HEK293T (cell line): Measurements from ENCODE around the gene HDAC3.

Source experiments
- CTCF ChIA-PET: fragments of 350-600 bp; formaldehyde crosslinking; extraction: SDS; loops from one replicate; lab custom pipeline; 2021; ENCODE audit warnings: antibody characterized with exemption, inconsistent platforms; lab: Yijun Ruan, JAX
- POLR2A ChIA-PET: fragments of 350-600 bp; formaldehyde crosslinking; extraction: SDS; loops from one replicate; lab custom pipeline; 2020; ENCODE audit warnings: antibody characterized with exemption, inconsistent platforms; lab: Yijun Ruan, JAX
- DNase-seq: peaks from one replicate; pipeline ENCODE4 v3.0.0; 2012; ENCODE audit warnings: mixed read lengths; ENCODE audit errors: extremely low spot score
- ARNT ChIP-seq: fragments of 450-650 bp; IDR thresholded peaks from 2 replicates; pipeline ENCODE4 v1.6.1; 2017; ENCODE audit warnings: mild to moderate bottlenecking
- BHLHE40 ChIP-seq: fragments of 450-650 bp; IDR thresholded peaks from 2 replicates; pipeline ENCODE4 v1.6.1; 2016; ENCODE audit warnings: mild to moderate bottlenecking, moderate library complexity, borderline replicate concordance
- CTBP1 ChIP-seq: fragments of 450-650 bp; IDR thresholded peaks from 2 replicates; pipeline ENCODE4 v1.6.1; 2016; ENCODE audit warnings: borderline replicate concordance
- ELF4 ChIP-seq: fragments of 450-650 bp; IDR thresholded peaks from 2 replicates; pipeline ENCODE4 v1.6.1; 2017; ENCODE audit warnings: antibody characterized with exemption
- FOXA1 ChIP-seq: fragments of 450-650 bp; IDR thresholded peaks from 2 replicates; pipeline ENCODE4 v1.6.1; 2016; ENCODE audit warnings: mild to moderate bottlenecking
- FOXK2 ChIP-seq: fragments of 450-650 bp; IDR thresholded peaks from 2 replicates; pipeline ENCODE4 v1.6.1; 2016; ENCODE audit warnings: mild to moderate bottlenecking
- FOXM1 ChIP-seq: fragments of 450-650 bp; IDR thresholded peaks from 2 replicates; pipeline ENCODE4 v1.6.1; 2017; ENCODE audit warnings: mild to moderate bottlenecking, borderline replicate concordance
- HDGF ChIP-seq: fragments of 450-650 bp; IDR thresholded peaks from 2 replicates; pipeline ENCODE4 v1.6.1; 2017; ENCODE audit warnings: antibody characterized with exemption, borderline replicate concordance
- L3MBTL2 ChIP-seq: fragments of 450-650 bp; conservative IDR thresholded peaks from 2 replicates; pipeline ENCODE4 v1.6.1; 2016; ENCODE audit warnings: mild to moderate bottlenecking
- LEF1 ChIP-seq: fragments of 450-650 bp; IDR thresholded peaks from 2 replicates; pipeline ENCODE4 v1.6.1; 2017; ENCODE audit warnings: mild to moderate bottlenecking, borderline replicate concordance
- NFRKB ChIP-seq: fragments of 450-650 bp; IDR thresholded peaks from 2 replicates; pipeline ENCODE4 v1.6.1; 2016; ENCODE audit warnings: mild to moderate bottlenecking, moderate library complexity
- SP1 ChIP-seq: fragments of 450-650 bp; IDR thresholded peaks from 2 replicates; pipeline ENCODE4 v1.6.1; 2017
- SUZ12 ChIP-seq: fragments of 450-650 bp; IDR thresholded peaks from 2 replicates; pipeline ENCODE4 v1.6.1; 2016; ENCODE audit warnings: mild to moderate bottlenecking
- TARDBP ChIP-seq: fragments of 450-650 bp; IDR thresholded peaks from 2 replicates; pipeline ENCODE4 v1.6.1; 2016
- ZNF384 ChIP-seq: fragments of 450-650 bp; IDR thresholded peaks from 2 replicates; pipeline ENCODE4 v1.6.1; 2016
- TF ChIP-seq, protein P1 (sequence below): fragments of 450-650 bp; IDR thresholded peaks from 2 replicates; pipeline ENCODE4 v1.6.1; 2016

Gene HDAC3

DNA sequence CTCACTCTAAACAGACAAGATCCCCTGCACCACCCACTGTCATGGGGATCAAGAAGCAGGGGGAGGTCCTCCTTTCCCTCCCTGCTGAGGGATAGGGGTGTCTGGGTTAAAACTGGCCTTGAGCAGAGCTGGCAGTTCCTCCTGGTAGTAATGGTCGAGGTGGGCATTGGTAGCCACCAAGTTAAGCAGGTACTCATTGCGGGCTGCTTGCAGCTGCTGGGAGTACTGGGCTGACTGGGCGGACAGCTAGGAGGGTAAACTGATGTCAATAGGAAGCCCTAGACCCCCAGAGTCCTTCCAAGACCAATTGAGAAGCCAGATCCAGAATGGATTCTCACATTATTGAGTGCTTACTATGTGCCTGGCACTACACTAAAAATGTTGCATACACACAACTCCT, 11.2 kb upstream of the HDAC3 start:
- ChIA-PET POLR2A (interaction anchor here (1.3 to 2.9 kb wide), 2 partner anchors 11 to 322 kb away, joined by 3 to 27 read pairs; partner anchors contain the start of genes HDAC3 and RELL2), CTCF (interaction anchor here (0.9 kb wide), 1 partner anchor 56 kb away, joined by 4 read pairs; no protein-coding TSS in a partner anchor)
- no peak for DNase-seq
- TF ChIP-seq, protein P1, sequence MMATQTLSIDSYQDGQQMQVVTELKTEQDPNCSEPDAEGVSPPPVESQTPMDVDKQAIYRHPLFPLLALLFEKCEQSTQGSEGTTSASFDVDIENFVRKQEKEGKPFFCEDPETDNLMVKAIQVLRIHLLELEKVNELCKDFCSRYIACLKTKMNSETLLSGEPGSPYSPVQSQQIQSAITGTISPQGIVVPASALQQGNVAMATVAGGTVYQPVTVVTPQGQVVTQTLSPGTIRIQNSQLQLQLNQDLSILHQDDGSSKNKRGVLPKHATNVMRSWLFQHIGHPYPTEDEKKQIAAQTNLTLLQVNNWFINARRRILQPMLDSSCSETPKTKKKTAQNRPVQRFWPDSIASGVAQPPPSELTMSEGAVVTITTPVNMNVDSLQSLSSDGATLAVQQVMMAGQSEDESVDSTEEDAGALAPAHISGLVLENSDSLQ: no peak
- TF ChIP-seq BHLHE40: no peak

DNA sequence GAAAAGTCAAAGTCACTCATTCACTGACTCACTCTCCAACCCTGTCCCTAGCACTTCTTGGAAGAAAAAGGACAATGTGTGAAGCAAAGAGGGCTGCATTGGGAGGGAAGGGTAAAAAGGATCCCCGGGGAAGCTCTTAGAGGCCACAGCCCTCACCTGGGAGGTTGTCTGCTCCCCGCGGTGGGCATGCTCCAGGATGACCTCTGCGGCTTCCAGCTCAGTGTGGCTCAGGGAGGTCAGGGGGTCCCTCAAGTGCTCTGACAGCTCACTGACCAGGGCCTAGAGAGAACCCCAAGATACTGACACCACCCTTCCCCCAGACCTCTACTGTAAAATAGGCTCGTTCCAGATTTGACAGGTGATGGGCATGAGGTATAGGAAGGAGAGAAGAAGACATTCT, 10.6 kb upstream of the HDAC3 start:
- no peak for DNase-seq
- POLR2A ChIA-PET: interaction anchor here (1.3 to 2.9 kb wide), 2 partner anchors 10 to 322 kb away, joined by 3 to 27 read pairs; partner anchors contain the start of genes HDAC3 and RELL2
- CTCF ChIA-PET: interaction anchor here (0.7 to 0.9 kb wide), 3 partner anchors 9 to 80 kb away, joined by 4 to 5 read pairs (median 5); no protein-coding TSS in a partner anchor
- TF ChIP-seq CTBP1: no peak
- TF ChIP-seq ELF4: no peak
- no peak for TF ChIP-seq ARNT
- TF ChIP-seq NFRKB: no peak
- no peak for TF ChIP-seq FOXA1
- TF ChIP-seq HDGF: no peak
- TF ChIP-seq SUZ12: no peak
- no peak for TF ChIP-seq ZNF384
- TF ChIP-seq TARDBP: no peak
- TF ChIP-seq FOXM1: no peak
- no peak for TF ChIP-seq SP1
- TF ChIP-seq LEF1: no peak
- TF ChIP-seq FOXK2: no peak
- TF ChIP-seq, protein P1: no peak
- TF ChIP-seq L3MBTL2: no peak
- no peak for TF ChIP-seq BHLHE40

DNA sequence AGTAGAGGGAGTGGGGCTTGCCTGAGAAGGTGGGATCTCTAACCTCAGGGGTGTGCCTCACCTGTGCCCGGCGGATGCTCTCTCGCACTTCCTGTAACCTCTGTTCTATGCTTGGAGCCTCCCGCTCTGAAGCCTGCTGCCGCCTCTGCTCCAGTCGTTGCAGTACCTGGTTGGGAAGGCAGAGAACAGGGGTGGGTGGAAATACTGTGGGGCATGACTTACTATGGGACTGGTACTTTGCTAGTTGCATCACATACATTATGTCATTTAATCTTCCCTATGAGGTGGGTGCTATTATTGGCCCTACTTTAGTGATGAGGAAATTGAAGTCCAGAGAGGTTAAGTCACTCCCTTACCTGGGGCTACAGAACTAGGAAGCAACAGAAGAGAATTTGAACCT, 9.4 kb upstream of the HDAC3 start:
- TF ChIP-seq ELF4: no peak
- no peak for TF ChIP-seq CTBP1
- TF ChIP-seq NFRKB: no peak
- no peak for TF ChIP-seq LEF1
- TF ChIP-seq ZNF384: no peak
- no peak for TF ChIP-seq FOXM1
- TF ChIP-seq TARDBP: no peak
- TF ChIP-seq FOXK2: no peak
- no peak for TF ChIP-seq FOXA1
- TF ChIP-seq SP1: no peak
- no peak for TF ChIP-seq HDGF
- TF ChIP-seq, protein P1: no peak
- TF ChIP-seq BHLHE40: no peak
- no peak for TF ChIP-seq ARNT
- no peak for TF ChIP-seq L3MBTL2
- no peak for TF ChIP-seq SUZ12
- DNase-seq: no peak
- ChIA-PET POLR2A (interaction anchor here (2.9 kb wide), 1 partner anchor 9 kb away, joined by 27 read pairs; the partner anchor contains the start of genes HDAC3 and RELL2), CTCF (no interaction called here)

DNA sequence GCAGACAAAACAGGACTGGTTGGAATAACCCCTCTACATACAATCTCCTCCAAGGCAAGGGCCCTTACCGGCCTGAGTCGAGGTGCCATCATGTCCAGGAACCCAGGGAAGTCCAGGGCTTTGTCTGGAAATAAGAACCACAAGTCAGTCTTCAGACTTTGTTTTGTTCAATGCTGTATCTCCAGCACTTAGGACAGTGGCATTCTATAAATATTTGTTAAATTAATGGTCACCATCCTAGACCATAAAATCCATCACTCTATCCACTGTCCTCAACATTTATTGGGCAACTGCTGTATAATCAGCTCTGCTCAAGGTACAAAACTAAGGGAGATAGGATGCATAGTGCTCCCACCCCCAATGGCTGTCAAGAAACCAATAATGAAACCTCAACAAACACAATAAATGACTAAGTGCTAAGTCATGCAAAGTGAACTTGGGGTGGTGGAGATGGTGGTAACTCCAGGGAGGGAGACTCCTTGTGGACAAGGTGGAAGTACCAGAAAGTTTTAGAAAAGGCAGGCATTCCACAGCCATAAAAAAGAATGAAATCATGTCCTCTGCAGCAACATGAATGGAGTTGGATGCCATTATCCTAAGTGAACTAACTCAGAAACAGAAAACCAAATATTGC, 5.1 kb upstream of the HDAC3 start:
- POLR2A ChIA-PET: interaction anchor here (1.4 kb wide), 1 partner anchor 9 kb away, joined by 5 read pairs; the partner anchor contains the start of gene FCHSD1
- no peak for DNase-seq
- CTCF ChIA-PET: interaction anchor here (1.2 kb wide), 1 partner anchor 50 kb away, joined by 4 read pairs; no protein-coding TSS in a partner anchor
- no peak for TF ChIP-seq FOXM1
- TF ChIP-seq LEF1: no peak
- TF ChIP-seq BHLHE40: no peak
- TF ChIP-seq HDGF: no peak
- no peak for TF ChIP-seq ZNF384
- no peak for TF ChIP-seq FOXK2
- no peak for TF ChIP-seq CTBP1
- TF ChIP-seq TARDBP: no peak
- no peak for TF ChIP-seq SP1
- no peak for TF ChIP-seq ARNT

DNA sequence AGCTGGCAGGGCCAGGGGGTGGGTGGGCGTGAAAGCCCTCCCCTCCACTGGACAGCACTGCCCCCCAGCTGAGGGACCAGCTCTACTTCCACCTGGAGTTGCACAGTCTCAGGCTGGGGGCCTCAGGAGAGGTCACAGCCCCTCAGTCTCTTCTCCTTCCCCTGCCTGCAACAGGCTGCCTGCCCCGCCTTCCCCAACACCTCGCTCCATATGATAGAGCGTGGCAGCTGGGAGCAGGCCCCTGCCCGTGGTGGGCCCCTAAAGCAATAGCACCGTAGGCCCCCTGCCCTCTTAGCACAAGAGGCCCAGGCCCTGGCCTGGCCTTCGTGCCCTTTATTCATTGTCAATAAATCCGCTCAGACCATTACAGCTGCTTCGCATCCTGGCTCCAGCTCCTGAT, 4.0 kb upstream of the HDAC3 start:
- DNase-seq: no peak
- TF ChIP-seq ELF4 (no peak), BHLHE40 (no peak)
- TF ChIP-seq, protein P1: no peak
- ChIA-PET POLR2A (no interaction called here), CTCF (interaction anchor here (0.9 kb wide), 1 partner anchor 10 kb away, joined by 3 read pairs; no protein-coding TSS in a partner anchor)

DNA sequence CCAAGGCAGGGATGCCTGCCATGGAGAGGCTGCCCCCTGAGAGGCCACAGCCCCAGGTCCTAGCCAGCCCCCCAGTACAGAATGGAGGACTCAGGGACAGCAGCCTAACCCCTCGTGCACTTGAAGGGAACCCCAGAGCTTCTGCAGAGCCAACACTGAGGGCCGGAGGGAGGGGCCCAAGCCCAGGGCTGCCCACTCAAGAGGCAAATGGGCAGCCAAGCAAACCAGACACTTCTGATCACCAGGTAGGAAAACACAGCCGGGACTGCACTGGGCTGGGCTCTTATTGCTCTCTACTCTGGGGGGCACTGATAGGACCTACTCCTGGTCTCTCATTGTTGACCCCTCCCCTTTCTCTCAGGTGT, 3.4 kb upstream of the HDAC3 start:
- no peak for DNase-seq
- POLR2A ChIA-PET: interaction anchor here (1.2 kb wide), 1 partner anchor 11 kb away, joined by 3 read pairs; no protein-coding TSS in a partner anchor
- CTCF ChIA-PET: no interaction called here
- no peak for TF ChIP-seq BHLHE40
- TF ChIP-seq, protein P1: no peak
